Measurements from ENCODE around the gene RPS6KA5. TPM values are rescaled to one million over a fixed set of nuclear protein-coding genes. Genes with fewer than 3 reads are reported as not detected.

Gene RPS6KA5
- total RNA-seq, 2 experiments from 2014 or later: 28.0 to 29.8 TPM

GRCh38 chr14:90797919-90798318 lies 262.5 kb downstream of the RPS6KA5 start:
- ATAC-seq (ENCODE audit: poor library complexity) (no peak), DNase-seq (no peak)
- no peaks in the 10 kb centered on the region for H3K36me3 ChIP-seq (ENCODE audit: insufficient read depth, low read length)
- intact Hi-C loops (cut with DNase I, micrococcal nuclease): no loop called here
- no peak overlapping the region for H3K27ac ChIP-seq (ENCODE audit: low read depth in 1 of 2, low read length in 2 of 2)
- Mint-ChIP-seq H3K36me3 (ENCODE audit: low read depth) (no peaks in the 10 kb centered on the region), H3K4me1 (ENCODE audit: low read depth) (no peaks in the 10 kb centered on the region), H3K9me3 (no peaks in the 10 kb centered on the region), H3K27ac (no peak overlapping the region), H3K27me3 (no peaks in the 10 kb centered on the region), H3K4me3 (no peak overlapping the region)
- CTCF ChIA-PET: no interaction called here
- no peaks in the 10 kb centered on the region for H3K27me3 ChIP-seq (ENCODE audit: control insufficient read depth in 1 of 2, insufficient read depth in 2 of 2, low read length in 2 of 2)
- POLR2A ChIA-PET: no interaction called here
- peaks cover 7% of the 10 kb centered on the region for H3K4me1 ChIP-seq (ENCODE audit: insufficient read depth, low read length)
- no peak overlapping the region for H3K4me3 ChIP-seq (ENCODE audit: low read length)
- no peaks in the 10 kb centered on the region for H3K9me3 ChIP-seq (ENCODE audit: control insufficient read depth in 1 of 2, insufficient read depth in 1 of 2, low read length in 2 of 2)
- TF ChIP-seq CTCF (IDR thresholded peaks at IDR 0.05): no peak

Other genes starting within 250 kb of the RPS6KA5 start
- gene TTC7B, start 244.2 kb downstream of the RPS6KA5 start, total RNA-seq: 1 to 10 TPM; 1.2 to 1.3 TPM
- 10 to 100 TPM; 33.0 to 34.9 TPM for gene DGLUCY, start 53.4 kb upstream of the RPS6KA5 start, total RNA-seq
- 1 to 10 TPM; 2.8 to 2.9 TPM for gene GPR68, start 184.1 kb upstream of the RPS6KA5 start, total RNA-seq